H7 (cell line): ENCODE results near the gene JARID2. TPM values are rescaled to one million over a fixed set of nuclear protein-coding genes. Genes with fewer than 3 reads are reported as not detected.

Experiments used
- DNase-seq: peaks from one replicate; pipeline ENCODE4 v3.0.0; 2012
- H3K27me3 ChIP-seq: 2 replicates; pipeline ENCODE4 v1.6.0; 2011; ENCODE audit warnings: mild to moderate bottlenecking, low read length; ENCODE audit not compliant: control insufficient read depth, insufficient read depth
- H3K36me3 ChIP-seq: replicated peaks from 2 replicates; pipeline ENCODE4 v1.5.1; 2011; ENCODE audit warnings: low read length; ENCODE audit not compliant: control insufficient read depth, insufficient read depth
- H3K4me3 ChIP-seq: 2 replicates; pipeline ENCODE4 v1.5.1; 2011; ENCODE audit warnings: low read depth, mild to moderate bottlenecking, control low read depth, low read length, moderate library complexity; ENCODE audit not compliant: insufficient read depth
- total RNA-seq: library from RNA; depleted of rRNA; stranded (reverse); fragments of >200 nt; shearing (Covaris generic); gene quantifications from 2 replicates; pipeline ENCODE4 v1.2.3, GENCODE V29; 2014

JARID2 gene
- total RNA-seq, 1 experiment from 2014 or later, result 95.2 TPM

DNA sequence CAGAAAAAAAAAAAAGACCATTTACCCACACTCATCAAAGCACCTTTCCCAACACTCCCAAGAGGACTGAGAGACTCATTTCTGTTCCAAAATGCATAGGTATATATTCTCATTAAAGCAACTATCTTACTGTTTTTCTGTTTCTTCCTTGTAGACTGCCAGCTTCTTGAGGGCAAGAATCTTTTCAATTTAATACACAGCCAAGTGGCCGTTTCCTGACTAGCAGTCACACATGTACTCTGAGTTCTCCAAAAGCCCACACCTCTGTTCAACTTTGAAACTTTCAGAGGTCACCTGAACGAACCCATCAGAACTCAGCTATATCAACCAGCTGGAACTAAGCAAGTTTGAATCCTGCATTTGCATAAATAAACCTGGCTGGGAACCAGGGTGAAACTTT is 324.3 kb downstream of the JARID2 start:
- DNase-seq, result no peak
- H3K27me3 ChIP-seq, result no peaks in the 10 kb centered on the region
- H3K36me3 ChIP-seq, result no peaks in the 10 kb centered on the region
- H3K4me3 ChIP-seq, result no peak overlapping the region
